ENCODE results near the gene SEMA4D. TPM values are rescaled to one million over a fixed set of nuclear protein-coding genes. Genes with fewer than 3 reads are reported as not detected.

Gene SEMA4D
- total and polyA plus RNA-seq, 2 experiments from 2014 or later = 9.4 to 10.4 TPM

GRCh38 chr9:89505048-89505447 lies 7.1 kb upstream of the SEMA4D start:
- no peaks in the 10 kb centered on the region for H3K27me3 ChIP-seq
- no peak overlapping the region for H2AFZ ChIP-seq
- H3K9me3 ChIP-seq (ENCODE audit: low read depth) = no peaks in the 10 kb centered on the region
- H3K79me2 ChIP-seq = no peaks in the 10 kb centered on the region
- H3K27ac ChIP-seq = no peak overlapping the region
- H3K4me3 ChIP-seq = no peak overlapping the region
- no peak overlapping the region for H3K4me2 ChIP-seq
- TF ChIP-seq EZH2 (IDR thresholded peaks at IDR 0.05; ENCODE audit: borderline replicate concordance) = no peak
- TF ChIP-seq CTCF (IDR thresholded peaks at IDR 0.05; ENCODE audit: poor library complexity) = no peak
- TF ChIP-seq EZH2phosphoT487 (IDR thresholded peaks at IDR 0.05; ENCODE audit: low read depth, severe bottlenecking, unreplicated experiment) = no peak
- H3K9me2 ChIP-seq (replicated peaks; ENCODE audit: insufficient read depth) = no peaks in the 10 kb centered on the region
- no peaks in the 10 kb centered on the region for H3K36me3 ChIP-seq (replicated peaks; ENCODE audit: insufficient read depth, low read depth)
- no peaks in the 10 kb centered on the region for H4K20me1 ChIP-seq (ENCODE audit: insufficient read depth, poor library complexity, severe bottlenecking)
- no peak for DNase-seq (ENCODE audit: low spot score)
- no peaks in the 10 kb centered on the region for H3K4me1 ChIP-seq (ENCODE audit: insufficient read depth)

GRCh38 chr9:89502671-89503070 lies 4.8 kb upstream of the SEMA4D start:
- TF ChIP-seq EZH2phosphoT487 (IDR thresholded peaks at IDR 0.05; ENCODE audit: low read depth, severe bottlenecking, unreplicated experiment) (no peak), CTCF (IDR thresholded peaks at IDR 0.05; ENCODE audit: poor library complexity) (no peak), EZH2 (IDR thresholded peaks at IDR 0.05; ENCODE audit: borderline replicate concordance) (no peak)
- H3K79me2 ChIP-seq = no peaks in the 10 kb centered on the region
- no peak overlapping the region for H3K4me3 ChIP-seq
- H4K20me1 ChIP-seq (ENCODE audit: insufficient read depth, poor library complexity, severe bottlenecking) = no peaks in the 10 kb centered on the region
- H3K27ac ChIP-seq = no peak overlapping the region
- no peak for DNase-seq (ENCODE audit: low spot score)
- no peaks in the 10 kb centered on the region for H3K9me2 ChIP-seq (replicated peaks; ENCODE audit: insufficient read depth)
- H3K27me3 ChIP-seq = no peaks in the 10 kb centered on the region
- H3K36me3 ChIP-seq (replicated peaks; ENCODE audit: insufficient read depth, low read depth) = no peaks in the 10 kb centered on the region
- no peaks in the 10 kb centered on the region for H3K9me3 ChIP-seq (ENCODE audit: low read depth)
- no peaks in the 10 kb centered on the region for H3K4me1 ChIP-seq (ENCODE audit: insufficient read depth)
- H2AFZ ChIP-seq = no peak overlapping the region
- 70% methylated on average over 5 of the region's 5 CpGs for WGBS (ENCODE audit: low lambda C conversion rate, missing lambda C conversion rate)
- H3K4me2 ChIP-seq = no peak overlapping the region

- Histone ChIP-seq H3K4me2 (no peak overlapping the region), H3K36me3 (replicated peaks; ENCODE audit: insufficient read depth, low read depth) (no peaks in the 10 kb centered on the region), H3K27ac (no peak overlapping the region), H3K4me1 (ENCODE audit: insufficient read depth) (peaks cover under 1% of the 10 kb centered on the region), H3K9me2 (replicated peaks; ENCODE audit: insufficient read depth) (no peaks in the 10 kb centered on the region), H2AFZ (no peak overlapping the region), H3K27me3 (no peaks in the 10 kb centered on the region), H3K4me3 (no peak overlapping the region), H4K20me1 (ENCODE audit: insufficient read depth, poor library complexity, severe bottlenecking) (no peaks in the 10 kb centered on the region), H3K79me2 (peaks cover 1% of the 10 kb centered on the region), H3K9me3 (ENCODE audit: low read depth) (no peaks in the 10 kb centered on the region)
- DNase-seq (ENCODE audit: low spot score) = no peak
- TF ChIP-seq CTCF (IDR thresholded peaks at IDR 0.05; ENCODE audit: poor library complexity) = no peak
- TF ChIP-seq EZH2 (IDR thresholded peaks at IDR 0.05; ENCODE audit: borderline replicate concordance) = no peak
- no peak for TF ChIP-seq EZH2phosphoT487 (IDR thresholded peaks at IDR 0.05; ENCODE audit: low read depth, severe bottlenecking, unreplicated experiment)
- WGBS (ENCODE audit: low lambda C conversion rate, missing lambda C conversion rate) = 76% methylated on average over 6 of the region's 6 CpGs
Measured at GRCh38 chr9:89502038-89502601, 4.2 kb upstream of the SEMA4D start.
